IMR-90 (cell line): ENCODE measurements around the gene SLC6A17.

Source experiments
- BHLHE40 ChIP-seq: fragments of 150-350 bp; IDR thresholded peaks from 2 replicates; pipeline ENCODE4 v1.6.1; 2016; ENCODE audit warnings: mild to moderate bottlenecking, low read depth, low read length
- CEBPB ChIP-seq: IDR thresholded peaks from 2 replicates; pipeline ENCODE4 v1.6.1; 2012; ENCODE audit warnings: low read depth, low read length, improper control_type of control experiment
- CHD1 ChIP-seq: IDR thresholded peaks from 2 replicates; pipeline ENCODE4 v1.6.1; 2012; ENCODE audit warnings: low read depth, low read length, improper control_type of control experiment
- FOS ChIP-seq: fragments of 150-350 bp; IDR thresholded peaks from 2 replicates; pipeline ENCODE4 v1.6.1; 2016; ENCODE audit warnings: low read depth, low read length
- MAZ ChIP-seq: IDR thresholded peaks from 2 replicates; pipeline ENCODE4 v1.6.1; 2012; ENCODE audit warnings: low read depth, mild to moderate bottlenecking, low read length, improper control_type of control experiment, moderate library complexity, borderline replicate concordance
- MXI1 ChIP-seq: IDR thresholded peaks from 2 replicates; pipeline ENCODE4 v1.6.1; 2012; ENCODE audit warnings: low read depth, mild to moderate bottlenecking, low read length, moderate library complexity, borderline replicate concordance
- NFE2L2 ChIP-seq: fragments of 150-350 bp; IDR thresholded peaks from 2 replicates; pipeline ENCODE4 v1.6.1; 2016; ENCODE audit warnings: low read depth, mild to moderate bottlenecking, low read length
- POLR2A ChIP-seq: IDR thresholded peaks from 2 replicates; pipeline ENCODE4 v1.6.1; 2012; ENCODE audit warnings: mild to moderate bottlenecking, low read depth, low read length
- RAD21 ChIP-seq: IDR thresholded peaks from 2 replicates; pipeline ENCODE4 v1.6.1; 2012; ENCODE audit warnings: low read length, improper control_type of control experiment
- RFX5 ChIP-seq: IDR thresholded peaks from 2 replicates; pipeline ENCODE4 v1.8.0; 2012; ENCODE audit warnings: low read depth, mild to moderate bottlenecking, low read length, moderate library complexity
- SMC3 ChIP-seq: fragments of 150-350 bp; IDR thresholded peaks from 2 replicates; pipeline ENCODE4 v1.6.1; 2016; ENCODE audit warnings: low read depth, mild to moderate bottlenecking, antibody characterized with exemption, low read length, moderate library complexity
- TF ChIP-seq, protein P1 (sequence below): conservative IDR thresholded peaks from 2 replicates; pipeline ENCODE4 v1.5.1; 2012; ENCODE audit warnings: mild to moderate bottlenecking, low read depth, low read length, improper control_type of control experiment
- TF ChIP-seq, protein P2 (sequence below): fragments of 150-350 bp; IDR thresholded peaks from 2 replicates; pipeline ENCODE4 v1.6.1; 2017; ENCODE audit warnings: mild to moderate bottlenecking, antibody characterized with exemption, low read length, low read depth

- TF ChIP-seq, protein P1, sequence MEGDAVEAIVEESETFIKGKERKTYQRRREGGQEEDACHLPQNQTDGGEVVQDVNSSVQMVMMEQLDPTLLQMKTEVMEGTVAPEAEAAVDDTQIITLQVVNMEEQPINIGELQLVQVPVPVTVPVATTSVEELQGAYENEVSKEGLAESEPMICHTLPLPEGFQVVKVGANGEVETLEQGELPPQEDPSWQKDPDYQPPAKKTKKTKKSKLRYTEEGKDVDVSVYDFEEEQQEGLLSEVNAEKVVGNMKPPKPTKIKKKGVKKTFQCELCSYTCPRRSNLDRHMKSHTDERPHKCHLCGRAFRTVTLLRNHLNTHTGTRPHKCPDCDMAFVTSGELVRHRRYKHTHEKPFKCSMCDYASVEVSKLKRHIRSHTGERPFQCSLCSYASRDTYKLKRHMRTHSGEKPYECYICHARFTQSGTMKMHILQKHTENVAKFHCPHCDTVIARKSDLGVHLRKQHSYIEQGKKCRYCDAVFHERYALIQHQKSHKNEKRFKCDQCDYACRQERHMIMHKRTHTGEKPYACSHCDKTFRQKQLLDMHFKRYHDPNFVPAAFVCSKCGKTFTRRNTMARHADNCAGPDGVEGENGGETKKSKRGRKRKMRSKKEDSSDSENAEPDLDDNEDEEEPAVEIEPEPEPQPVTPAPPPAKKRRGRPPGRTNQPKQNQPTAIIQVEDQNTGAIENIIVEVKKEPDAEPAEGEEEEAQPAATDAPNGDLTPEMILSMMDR: no peak
- TF ChIP-seq BHLHE40 (no peak), POLR2A (no peak), MXI1 (no peak), RFX5 (no peak), SMC3 (no peak), RAD21 (no peak), MAZ (no peak), FOS (no peak), CHD1 (no peak), CEBPB (no peak), NFE2L2 (no peak)
- TF ChIP-seq, protein P2, sequence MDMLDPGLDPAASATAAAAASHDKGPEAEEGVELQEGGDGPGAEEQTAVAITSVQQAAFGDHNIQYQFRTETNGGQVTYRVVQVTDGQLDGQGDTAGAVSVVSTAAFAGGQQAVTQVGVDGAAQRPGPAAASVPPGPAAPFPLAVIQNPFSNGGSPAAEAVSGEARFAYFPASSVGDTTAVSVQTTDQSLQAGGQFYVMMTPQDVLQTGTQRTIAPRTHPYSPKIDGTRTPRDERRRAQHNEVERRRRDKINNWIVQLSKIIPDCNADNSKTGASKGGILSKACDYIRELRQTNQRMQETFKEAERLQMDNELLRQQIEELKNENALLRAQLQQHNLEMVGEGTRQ: no peak
Observed at GRCh38 chr1:110205591-110206155, 55.4 kb downstream of the SLC6A17 start.
